GM12891 (cell line): ENCODE measurements around the gene SLC38A10.

Source experiments
- PAX5 ChIP-seq: IDR thresholded peaks from 2 replicates; pipeline ENCODE4 v1.6.1; 2011; ENCODE audit warnings: low read length, moderate library complexity, mild to moderate bottlenecking; ENCODE audit not compliant: insufficient read depth, severe bottlenecking
- POLR2A ChIP-seq: IDR thresholded peaks from 2 replicates; pipeline ENCODE4 v1.6.1; 2011; ENCODE audit warnings: low read depth, low read length, control low read depth
- POLR2AphosphoS5 ChIP-seq: IDR thresholded peaks from 2 replicates; pipeline ENCODE4 v1.6.1; 2011; ENCODE audit warnings: low read depth, low read length, control low read depth
- POU2F2 ChIP-seq: IDR thresholded peaks from 2 replicates; pipeline ENCODE4 v1.6.1; 2011; ENCODE audit warnings: low read depth, mild to moderate bottlenecking, control low read depth, low read length, moderate library complexity
- SPI1 ChIP-seq: IDR thresholded peaks from 2 replicates; pipeline ENCODE4 v1.6.1; 2011; ENCODE audit warnings: low read depth, low read length, control low read depth
- TAF1 ChIP-seq: IDR thresholded peaks from 2 replicates; pipeline ENCODE4 v1.6.1; 2011; ENCODE audit warnings: low read depth, low read length, control low read depth

- no peak for TF ChIP-seq SPI1
- no peak for TF ChIP-seq TAF1
- TF ChIP-seq POLR2A, result no peak
- TF ChIP-seq POLR2AphosphoS5, result no peak
- TF ChIP-seq PAX5, result no peak
- no peak for TF ChIP-seq POU2F2
Observed at GRCh38 chr17:81219476-81220180, 75.5 kb downstream of the SLC38A10 start.
